H9 (cell line): ENCODE measurements around the gene ATF4. TPM values are rescaled to one million over a fixed set of nuclear protein-coding genes. Genes with fewer than 3 reads are reported as not detected.

Experiments
- DNase-seq: peaks from one replicate; pipeline ENCODE4 v3.0.0-alpha.2; 2017
- H2AFZ ChIP-seq: one replicate; pipeline ENCODE4 v1.6.1; 2013; ENCODE audit warnings: mild to moderate bottlenecking, low read length, control low read depth, moderate library complexity
- H2AK5ac ChIP-seq: 2 replicates; pipeline ENCODE4 v1.6.1; 2013; ENCODE audit warnings: low read length, control low read depth, mixed read lengths; ENCODE audit not compliant: insufficient read length
- H2BK120ac ChIP-seq: one replicate; pipeline ENCODE4 v1.6.1; 2013; ENCODE audit warnings: low read depth, mild to moderate bottlenecking, low read length, control low read depth, inconsistent platforms; ENCODE audit not compliant: poor library complexity, severe bottlenecking
- H2BK12ac ChIP-seq: 2 replicates; pipeline ENCODE4 v1.6.1; 2013; ENCODE audit warnings: low read length, control low read depth, mixed read lengths, low read depth; ENCODE audit not compliant: insufficient read length
- H2BK15ac ChIP-seq: 2 replicates; pipeline ENCODE4 v1.6.1; 2013; ENCODE audit warnings: low read depth, low read length, control low read depth
- H2BK20ac ChIP-seq: one replicate; pipeline ENCODE4 v1.6.1; 2013; ENCODE audit warnings: low read depth, mild to moderate bottlenecking, low read length, control low read depth, inconsistent platforms; ENCODE audit not compliant: poor library complexity, severe bottlenecking
- H2BK5ac ChIP-seq: 2 replicates; pipeline ENCODE4 v1.6.1; 2013; ENCODE audit warnings: low read length, control low read depth, mixed read lengths; ENCODE audit not compliant: insufficient read length
- H3K14ac ChIP-seq: 2 replicates; pipeline ENCODE4 v1.6.1; 2013; ENCODE audit warnings: low read length, control low read depth; ENCODE audit not compliant: insufficient read depth
- H3K18ac ChIP-seq: 2 replicates; pipeline ENCODE4 v1.6.1; 2013; ENCODE audit warnings: low read depth, mild to moderate bottlenecking, mixed read lengths, low read length, control low read depth; ENCODE audit not compliant: insufficient read length
- H3K23ac ChIP-seq: 2 replicates; pipeline ENCODE4 v1.6.1; 2013; ENCODE audit warnings: low read length, control low read depth, mixed read lengths, low read depth; ENCODE audit not compliant: insufficient read length
- H3K23me2 ChIP-seq: 2 replicates; pipeline ENCODE4 v1.6.1; 2013; ENCODE audit warnings: low read depth, mild to moderate bottlenecking, mixed read lengths, low read length, control low read depth; ENCODE audit not compliant: insufficient read length, poor library complexity, severe bottlenecking
- H3K27ac ChIP-seq: 2 replicates; pipeline ENCODE4 v1.5.1; 2013; ENCODE audit warnings: low read length, control low read depth, mixed read lengths, low read depth; ENCODE audit not compliant: insufficient read length
- H3K27me3 ChIP-seq: 2 replicates; pipeline ENCODE4 v1.6.1; 2013; ENCODE audit warnings: low read length, control low read depth, inconsistent platforms; ENCODE audit not compliant: insufficient read depth
- H3K4ac ChIP-seq: 2 replicates; pipeline ENCODE4 v1.6.1; 2013; ENCODE audit warnings: low read depth, mild to moderate bottlenecking, control low read depth, inconsistent platforms, low read length, moderate library complexity
- H3K4me1 ChIP-seq: 2 replicates; pipeline ENCODE4 v1.6.1; 2013; ENCODE audit warnings: low read length, control low read depth, inconsistent platforms; ENCODE audit not compliant: insufficient read depth
- H3K4me2 ChIP-seq: 2 replicates; pipeline ENCODE4 v1.6.1; 2013; ENCODE audit warnings: low read length, control low read depth, mixed read lengths; ENCODE audit not compliant: insufficient read length, insufficient read depth
- H3K56ac ChIP-seq: 2 replicates; pipeline ENCODE4 v1.6.1; 2013; ENCODE audit warnings: low read depth, mild to moderate bottlenecking, mixed read lengths, low read length, control low read depth; ENCODE audit not compliant: insufficient read length
- H3K79me1 ChIP-seq: 2 replicates; pipeline ENCODE4 v1.6.1; 2013; ENCODE audit warnings: low read depth, mild to moderate bottlenecking, moderate library complexity, low read length, control low read depth, inconsistent platforms; ENCODE audit not compliant: insufficient read depth, poor library complexity, severe bottlenecking
- H3K79me2 ChIP-seq: 2 replicates; pipeline ENCODE4 v1.6.1; 2013; ENCODE audit warnings: low read length, control low read depth, inconsistent platforms; ENCODE audit not compliant: insufficient read depth
- H3K9ac ChIP-seq: 2 replicates; pipeline ENCODE4 v1.6.1; 2013; ENCODE audit warnings: low read length, control low read depth, mixed read lengths; ENCODE audit not compliant: insufficient read length; ENCODE audit errors: extremely low read depth
- H3K9me3 ChIP-seq: one replicate; pipeline ENCODE4 v1.6.1; 2013; ENCODE audit warnings: low read depth, low read length, inconsistent platforms; ENCODE audit not compliant: control insufficient read depth
- H3T11ph ChIP-seq: one replicate; pipeline ENCODE4 v1.6.1; 2013; ENCODE audit warnings: mild to moderate bottlenecking, low read length, control low read depth, inconsistent platforms
- H4K20me1 ChIP-seq: one replicate; pipeline ENCODE4 v1.6.1; 2013; ENCODE audit not compliant: control insufficient read depth, insufficient read length, insufficient read depth
- H4K5ac ChIP-seq: 2 replicates; pipeline ENCODE4 v1.6.1; 2013; ENCODE audit warnings: low read depth, mild to moderate bottlenecking, mixed read lengths, low read length, control low read depth; ENCODE audit not compliant: insufficient read length
- H4K8ac ChIP-seq: replicated peaks from 2 replicates; pipeline ENCODE4 v1.6.1; 2013; ENCODE audit warnings: low read length, control low read depth, mixed read lengths, low read depth; ENCODE audit not compliant: insufficient read length
- H4K91ac ChIP-seq: 2 replicates; pipeline ENCODE4 v1.6.1; 2013; ENCODE audit warnings: low read depth, mild to moderate bottlenecking, moderate library complexity, mixed read lengths, low read length, control low read depth; ENCODE audit not compliant: insufficient read length
- H3K27ac Mint-ChIP-seq, 3 experiments: 2 replicates in 2 of 3; 3 replicates in 1 of 3; pipeline ENCODE4 v1.8.0; 2020 to 2021; ENCODE audit warnings: mixed read lengths in 3 of 3, mild to moderate bottlenecking in 1 of 3, moderate library complexity in 1 of 3
- H3K27me3 Mint-ChIP-seq: 2 replicates; pipeline ENCODE4 v1.8.0; 2021; ENCODE audit warnings: low read depth, mild to moderate bottlenecking, moderate library complexity, mixed read lengths
- H3K36me3 Mint-ChIP-seq, 3 experiments: 2 replicates in 2 of 3; 3 replicates in 1 of 3; pipeline ENCODE4 v1.8.0; 2020 to 2021; ENCODE audit warnings: low read depth in 3 of 3, mixed read lengths in 3 of 3; ENCODE audit not compliant: insufficient read depth in 1 of 3
- H3K4me1 Mint-ChIP-seq, 2 experiments: 2 replicates each; pipeline ENCODE4 v1.8.0; 2020; ENCODE audit warnings: mixed read lengths in 2 of 2
- H3K4me3 Mint-ChIP-seq, 2 experiments: 2 replicates in 1 of 2; 3 replicates in 1 of 2; pipeline ENCODE4 v1.8.0; 2020 to 2021; ENCODE audit warnings: mild to moderate bottlenecking in 2 of 2, mixed read lengths in 2 of 2, moderate library complexity in 1 of 2
- H3K9me3 Mint-ChIP-seq, 2 experiments: 2 replicates in 1 of 2; 3 replicates in 1 of 2; pipeline ENCODE4 v1.8.0; 2020; ENCODE audit warnings: mild to moderate bottlenecking in 2 of 2, mixed read lengths in 2 of 2, moderate library complexity in 1 of 2
- CTCF ChIP-seq: fragments of 200-600 bp; sonication (generic); conservative IDR thresholded peaks from 3 replicates; pipeline ENCODE4 v1.8.0; 2021; ENCODE audit warnings: antibody characterized with exemption, mild to moderate bottlenecking
- WGBS: extraction: QIAGEN DNeasy Blood & Tissue Kit; methylation state at CpG from one replicate; pipeline ENCODE4 v1.1.7; 2013; ENCODE audit warnings: missing lambda C conversion rate, low lambda C conversion rate, mixed read lengths; ENCODE audit not compliant: insufficient read length; ENCODE audit errors: extremely low coverage; 5-methylcytosine and 5-hydroxymethylcytosine counted together
- total RNA-seq: library from RNA; stranded (reverse); gene quantifications from 2 replicates; pipeline ENCODE4 v1.2.1, GENCODE V29; 2021

The ATF4 gene
- total RNA-seq, 1 experiment from 2014 or later = 455 TPM

- Histone ChIP-seq H3K27me3 (peaks cover 45% of the 10 kb centered on the region; the same call in 1 of the 2 replicates), H3K56ac (no peak overlapping the region), H3K79me1 (no peaks in the 10 kb centered on the region), H3K79me2 (no peaks in the 10 kb centered on the region), H3K23me2 (no peaks in the 10 kb centered on the region), H3K9me3 (no peaks in the 10 kb centered on the region), H2BK15ac (no peak overlapping the region), H2BK12ac (no peak overlapping the region), H2BK120ac (no peak overlapping the region), H2BK5ac (no peak overlapping the region), H4K8ac (no peak overlapping the region), H3K23ac (no peak overlapping the region), H4K91ac (no peak overlapping the region), H4K5ac (no peak overlapping the region), H3T11ph (no peak overlapping the region), H3K4me1 (no peaks in the 10 kb centered on the region), H2BK20ac (no peak overlapping the region), H4K20me1 (peaks cover 8% of the 10 kb centered on the region), H2AFZ (no peak overlapping the region), H3K27ac (no peak overlapping the region), H3K14ac (no peak overlapping the region), H3K9ac (no peak overlapping the region), H3K4me2 (no peak overlapping the region), H3K18ac (no peak overlapping the region), H2AK5ac (no peak overlapping the region), H3K4ac (no peak overlapping the region)
- no CpG with 5 or more reads among the region's 4 CpGs for WGBS
- Mint-ChIP-seq H3K4me1 (peaks cover 6% of the 10 kb centered on the region in 2 experiments), H3K9me3 (no peaks in the 10 kb centered on the region; a peak in 2 of 5 replicates), H3K4me3 (no peak overlapping the region), H3K36me3 (peaks cover 76 to 94% (median 80%) of the 10 kb centered on the region in 3 experiments), H3K27ac (no peak overlapping the region), H3K27me3 (peaks cover 100% of the 10 kb centered on the region)
- no peak for TF ChIP-seq CTCF
- DNase-seq = no peak
These were observed 12.0 kb upstream of the ATF4 start for GRCh38 chr22:39508393-39508792.
